Testis (tissue), 2 donors: ENCODE results near the gene L3MBTL4.

Experiments used
- POLR2A ChIP-seq: fragments of 450-650 bp; IDR thresholded peaks from one replicate; pipeline ENCODE4 v1.6.1; 2017; ENCODE audit warnings: antibody characterized with exemption, mild to moderate bottlenecking, moderate library complexity
- TF ChIP-seq, protein P1 (sequence below), 3 experiments: fragments of 450-650 bp in 2 of 3; fragments of 200-600 bp in 1 of 3; sonication (generic) in 1 of 3; IDR thresholded peaks; one replicate each; pipeline ENCODE4 v1.5.1; 2016 to 2019; ENCODE audit warnings: antibody characterized with exemption in 3 of 3, mild to moderate bottlenecking in 2 of 3, moderate library complexity in 1 of 3

DNA sequence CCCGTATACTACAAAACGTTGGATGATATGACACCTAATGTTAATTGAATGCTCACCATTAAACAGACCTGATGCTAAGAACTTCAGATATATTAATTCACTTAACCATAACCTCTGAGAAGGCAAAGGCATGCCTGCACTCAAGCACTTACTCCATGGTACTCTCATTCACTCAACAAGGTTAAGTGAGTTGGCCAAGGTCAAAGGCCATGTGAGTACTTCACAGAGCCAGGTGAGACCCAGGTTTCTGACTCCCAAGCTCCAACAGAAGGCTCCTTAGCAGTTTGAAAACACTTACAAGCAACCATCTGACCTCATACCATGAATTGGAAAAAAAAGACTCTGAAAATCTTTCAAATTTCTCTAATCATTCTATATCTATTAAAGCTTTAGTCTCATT, 198.8 kb downstream of the L3MBTL4 start:
- TF ChIP-seq POLR2A, result no peak
- TF ChIP-seq, protein P1, sequence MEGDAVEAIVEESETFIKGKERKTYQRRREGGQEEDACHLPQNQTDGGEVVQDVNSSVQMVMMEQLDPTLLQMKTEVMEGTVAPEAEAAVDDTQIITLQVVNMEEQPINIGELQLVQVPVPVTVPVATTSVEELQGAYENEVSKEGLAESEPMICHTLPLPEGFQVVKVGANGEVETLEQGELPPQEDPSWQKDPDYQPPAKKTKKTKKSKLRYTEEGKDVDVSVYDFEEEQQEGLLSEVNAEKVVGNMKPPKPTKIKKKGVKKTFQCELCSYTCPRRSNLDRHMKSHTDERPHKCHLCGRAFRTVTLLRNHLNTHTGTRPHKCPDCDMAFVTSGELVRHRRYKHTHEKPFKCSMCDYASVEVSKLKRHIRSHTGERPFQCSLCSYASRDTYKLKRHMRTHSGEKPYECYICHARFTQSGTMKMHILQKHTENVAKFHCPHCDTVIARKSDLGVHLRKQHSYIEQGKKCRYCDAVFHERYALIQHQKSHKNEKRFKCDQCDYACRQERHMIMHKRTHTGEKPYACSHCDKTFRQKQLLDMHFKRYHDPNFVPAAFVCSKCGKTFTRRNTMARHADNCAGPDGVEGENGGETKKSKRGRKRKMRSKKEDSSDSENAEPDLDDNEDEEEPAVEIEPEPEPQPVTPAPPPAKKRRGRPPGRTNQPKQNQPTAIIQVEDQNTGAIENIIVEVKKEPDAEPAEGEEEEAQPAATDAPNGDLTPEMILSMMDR (IDR thresholded peaks at IDR 0.05), result no peak
